Measurements from ENCODE around the gene ATXN1.

Gene ATXN1

DNA sequence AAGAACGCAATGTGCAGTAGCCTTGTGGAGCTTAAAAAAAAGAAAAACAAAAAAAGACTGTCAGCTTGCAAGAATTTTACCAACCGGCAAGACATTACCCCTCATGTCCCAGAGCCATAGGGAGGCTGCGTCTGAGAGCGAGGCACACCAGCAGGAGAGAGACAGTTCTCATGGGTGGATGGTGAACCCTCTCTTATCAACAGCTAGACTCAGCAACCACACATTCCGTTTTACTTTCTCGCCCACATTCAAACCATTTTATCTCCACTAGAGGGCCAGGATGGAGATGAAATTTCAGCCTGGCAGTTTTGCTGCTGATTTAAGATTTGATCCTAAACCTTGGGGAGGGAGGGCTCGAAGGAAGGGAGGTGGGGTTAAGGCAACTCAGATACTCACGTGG lies 247.0 kb downstream of the ATXN1 start (continued):
- TF ChIP-seq ZNF747 (tag by site-specific recombination; IDR thresholded peaks at IDR 0.05) (no peak), ZNF654 (tag by site-specific recombination; IDR thresholded peaks at IDR 0.05; ENCODE audit: low read depth) (peak; percentile 32), ZFP69B (tag by site-specific recombination; IDR thresholded peaks at IDR 0.05) (no peak), IKZF3 (tag by site-specific recombination; IDR thresholded peaks at IDR 0.05) (no peak), ZNF837 (tag by site-specific recombination; IDR thresholded peaks at IDR 0.05) (no peak), ZNF266 (tag by site-specific recombination; IDR thresholded peaks at IDR 0.05; ENCODE audit: low read depth) (no peak), EGR2 (tag by site-specific recombination; IDR thresholded peaks at IDR 0.05; ENCODE audit: low read depth) (peak; percentile 72), ZSCAN30 (tag by site-specific recombination; IDR thresholded peaks at IDR 0.05) (peak; percentile 62; the same call in 1 of the 2 replicates), ZBTB17 (tag by site-specific recombination; IDR thresholded peaks at IDR 0.05) (peak; percentile 73), ZFP37 (tag by site-specific recombination; IDR thresholded peaks at IDR 0.05) (no peak), ZNF302 (tag by site-specific recombination; IDR thresholded peaks at IDR 0.05; ENCODE audit: low read depth) (no peak), ZNF660 (tag by site-specific recombination; IDR thresholded peaks at IDR 0.05) (0 out of 2 replicates have a peak, but pooled peaks have one; percentile 24), OVOL3 (tag by site-specific recombination; IDR thresholded peaks at IDR 0.05) (no peak), ZNF19 (tag by site-specific recombination; IDR thresholded peaks at IDR 0.05; ENCODE audit: low read depth) (no peak), ZNF670 (tag by site-specific recombination; IDR thresholded peaks at IDR 0.05; ENCODE audit: low read depth) (no peak), ZNF341 (tag by site-specific recombination; IDR thresholded peaks at IDR 0.05; ENCODE audit: low read depth) (no peak), ZNF600 (tag by site-specific recombination; IDR thresholded peaks at IDR 0.05) (peak; percentile 30; the same call in 1 of the 2 replicates)
- TF ChIP-seq, protein P1, sequence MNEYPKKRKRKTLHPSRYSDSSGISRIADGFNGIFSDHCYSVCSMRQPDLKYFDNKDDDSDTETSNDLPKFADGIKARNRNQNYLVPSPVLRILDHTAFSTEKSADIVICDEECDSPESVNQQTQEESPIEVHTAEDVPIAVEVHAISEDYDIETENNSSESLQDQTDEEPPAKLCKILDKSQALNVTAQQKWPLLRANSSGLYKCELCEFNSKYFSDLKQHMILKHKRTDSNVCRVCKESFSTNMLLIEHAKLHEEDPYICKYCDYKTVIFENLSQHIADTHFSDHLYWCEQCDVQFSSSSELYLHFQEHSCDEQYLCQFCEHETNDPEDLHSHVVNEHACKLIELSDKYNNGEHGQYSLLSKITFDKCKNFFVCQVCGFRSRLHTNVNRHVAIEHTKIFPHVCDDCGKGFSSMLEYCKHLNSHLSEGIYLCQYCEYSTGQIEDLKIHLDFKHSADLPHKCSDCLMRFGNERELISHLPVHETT (tag by site-specific recombination; IDR thresholded peaks at IDR 0.05), result no peak
- TF ChIP-seq, protein P2, sequence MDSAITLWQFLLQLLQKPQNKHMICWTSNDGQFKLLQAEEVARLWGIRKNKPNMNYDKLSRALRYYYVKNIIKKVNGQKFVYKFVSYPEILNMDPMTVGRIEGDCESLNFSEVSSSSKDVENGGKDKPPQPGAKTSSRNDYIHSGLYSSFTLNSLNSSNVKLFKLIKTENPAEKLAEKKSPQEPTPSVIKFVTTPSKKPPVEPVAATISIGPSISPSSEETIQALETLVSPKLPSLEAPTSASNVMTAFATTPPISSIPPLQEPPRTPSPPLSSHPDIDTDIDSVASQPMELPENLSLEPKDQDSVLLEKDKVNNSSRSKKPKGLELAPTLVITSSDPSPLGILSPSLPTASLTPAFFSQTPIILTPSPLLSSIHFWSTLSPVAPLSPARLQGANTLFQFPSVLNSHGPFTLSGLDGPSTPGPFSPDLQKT (IDR thresholded peaks at IDR 0.05; ENCODE audit: borderline replicate concordance, low read depth, low read length), result no peak
- TF ChIP-seq, protein P3, sequence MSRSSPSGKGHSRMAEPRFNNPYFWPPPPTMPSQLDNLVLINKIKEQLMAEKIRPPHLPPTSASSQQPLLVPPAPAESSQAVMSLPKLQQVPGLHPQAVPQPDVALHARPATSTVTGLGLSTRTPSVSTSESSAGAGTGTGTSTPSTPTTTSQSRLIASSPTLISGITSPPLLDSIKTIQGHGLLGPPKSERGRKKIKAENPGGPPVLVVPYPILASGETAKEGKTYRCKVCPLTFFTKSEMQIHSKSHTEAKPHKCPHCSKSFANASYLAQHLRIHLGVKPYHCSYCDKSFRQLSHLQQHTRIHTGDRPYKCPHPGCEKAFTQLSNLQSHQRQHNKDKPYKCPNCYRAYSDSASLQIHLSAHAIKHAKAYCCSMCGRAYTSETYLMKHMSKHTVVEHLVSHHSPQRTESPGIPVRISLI (tag by site-specific recombination; IDR thresholded peaks at IDR 0.05), result no peak
- TF ChIP-seq, protein P4, sequence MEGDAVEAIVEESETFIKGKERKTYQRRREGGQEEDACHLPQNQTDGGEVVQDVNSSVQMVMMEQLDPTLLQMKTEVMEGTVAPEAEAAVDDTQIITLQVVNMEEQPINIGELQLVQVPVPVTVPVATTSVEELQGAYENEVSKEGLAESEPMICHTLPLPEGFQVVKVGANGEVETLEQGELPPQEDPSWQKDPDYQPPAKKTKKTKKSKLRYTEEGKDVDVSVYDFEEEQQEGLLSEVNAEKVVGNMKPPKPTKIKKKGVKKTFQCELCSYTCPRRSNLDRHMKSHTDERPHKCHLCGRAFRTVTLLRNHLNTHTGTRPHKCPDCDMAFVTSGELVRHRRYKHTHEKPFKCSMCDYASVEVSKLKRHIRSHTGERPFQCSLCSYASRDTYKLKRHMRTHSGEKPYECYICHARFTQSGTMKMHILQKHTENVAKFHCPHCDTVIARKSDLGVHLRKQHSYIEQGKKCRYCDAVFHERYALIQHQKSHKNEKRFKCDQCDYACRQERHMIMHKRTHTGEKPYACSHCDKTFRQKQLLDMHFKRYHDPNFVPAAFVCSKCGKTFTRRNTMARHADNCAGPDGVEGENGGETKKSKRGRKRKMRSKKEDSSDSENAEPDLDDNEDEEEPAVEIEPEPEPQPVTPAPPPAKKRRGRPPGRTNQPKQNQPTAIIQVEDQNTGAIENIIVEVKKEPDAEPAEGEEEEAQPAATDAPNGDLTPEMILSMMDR (tag by site-specific recombination; IDR thresholded peaks at IDR 0.05), result peak; percentile 29; the same call in 1 of the 2 replicates
- TF ChIP-seq, protein P5, sequence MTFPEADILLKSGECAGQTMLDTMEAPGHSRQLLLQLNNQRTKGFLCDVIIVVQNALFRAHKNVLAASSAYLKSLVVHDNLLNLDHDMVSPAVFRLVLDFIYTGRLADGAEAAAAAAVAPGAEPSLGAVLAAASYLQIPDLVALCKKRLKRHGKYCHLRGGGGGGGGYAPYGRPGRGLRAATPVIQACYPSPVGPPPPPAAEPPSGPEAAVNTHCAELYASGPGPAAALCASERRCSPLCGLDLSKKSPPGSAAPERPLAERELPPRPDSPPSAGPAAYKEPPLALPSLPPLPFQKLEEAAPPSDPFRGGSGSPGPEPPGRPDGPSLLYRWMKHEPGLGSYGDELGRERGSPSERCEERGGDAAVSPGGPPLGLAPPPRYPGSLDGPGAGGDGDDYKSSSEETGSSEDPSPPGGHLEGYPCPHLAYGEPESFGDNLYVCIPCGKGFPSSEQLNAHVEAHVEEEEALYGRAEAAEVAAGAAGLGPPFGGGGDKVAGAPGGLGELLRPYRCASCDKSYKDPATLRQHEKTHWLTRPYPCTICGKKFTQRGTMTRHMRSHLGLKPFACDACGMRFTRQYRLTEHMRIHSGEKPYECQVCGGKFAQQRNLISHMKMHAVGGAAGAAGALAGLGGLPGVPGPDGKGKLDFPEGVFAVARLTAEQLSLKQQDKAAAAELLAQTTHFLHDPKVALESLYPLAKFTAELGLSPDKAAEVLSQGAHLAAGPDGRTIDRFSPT (tag by site-specific recombination; IDR thresholded peaks at IDR 0.05), result no peak
